Effector memory CD4-positive, alpha-beta T cell (primary cell): ENCODE data around the gene SGK2.
"Not testable (repeated sequence)": the region's sequence is repeated elsewhere in the genome, so short reads cannot be mapped to it uniquely, and the experiment has no call there.

Experiments used
- DNase-seq, 3 donors: peaks; one replicate each; pipeline ENCODE4 v3.0.0-alpha.2; 2020
- H3K27ac ChIP-seq: 2 replicates; pipeline ENCODE4 v1.7.0; 2013; ENCODE audit warnings: mild to moderate bottlenecking, low read length, moderate library complexity; ENCODE audit not compliant: insufficient read depth, poor library complexity, severe bottlenecking
- H3K27me3 ChIP-seq: replicated peaks from 2 replicates; pipeline ENCODE4 v1.7.0; 2013; ENCODE audit warnings: mild to moderate bottlenecking, low read length; ENCODE audit not compliant: insufficient read depth, control insufficient read depth, poor library complexity, severe bottlenecking
- H3K36me3 ChIP-seq: 2 replicates; pipeline ENCODE4 v1.7.0; 2013; ENCODE audit warnings: mild to moderate bottlenecking, low read length, moderate library complexity; ENCODE audit not compliant: control insufficient read depth, insufficient read depth
- H3K4me1 ChIP-seq: 2 replicates; pipeline ENCODE4 v1.7.0; 2013; ENCODE audit warnings: low read length, mild to moderate bottlenecking; ENCODE audit not compliant: control insufficient read depth, insufficient read depth, poor library complexity, severe bottlenecking
- H3K4me3 ChIP-seq: 2 replicates; pipeline ENCODE4 v1.7.0; 2013; ENCODE audit warnings: low read length, low read depth, mild to moderate bottlenecking; ENCODE audit not compliant: insufficient read depth, poor library complexity, severe bottlenecking
- H3K9me3 ChIP-seq: 2 replicates; pipeline ENCODE4 v1.7.0; 2013; ENCODE audit warnings: mild to moderate bottlenecking, low read length, moderate library complexity; ENCODE audit not compliant: control insufficient read depth

Gene SGK2

DNA sequence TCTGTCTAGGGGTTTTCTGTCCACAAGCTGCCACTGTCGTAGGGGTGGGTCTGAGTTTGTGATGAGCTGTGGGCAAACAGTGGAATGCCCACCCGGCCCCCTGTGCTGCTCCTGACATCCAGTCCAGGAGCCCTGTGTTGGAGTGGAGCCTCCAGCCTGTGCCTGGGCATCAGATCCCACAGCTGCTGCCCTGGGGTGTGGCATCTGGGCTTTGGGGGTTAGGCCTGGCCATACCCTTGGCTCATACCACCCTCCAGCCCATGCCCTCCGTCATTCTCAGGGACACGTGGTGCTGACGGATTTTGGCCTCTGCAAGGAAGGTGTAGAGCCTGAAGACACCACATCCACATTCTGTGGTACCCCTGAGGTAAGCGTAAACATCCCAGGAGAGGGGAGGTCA is 12.9 kb downstream of the SGK2 start:
- H3K36me3 ChIP-seq, result no peaks in the 10 kb centered on the region
- no peaks in the 10 kb centered on the region for H3K27me3 ChIP-seq
- no peak overlapping the region for H3K27ac ChIP-seq
- H3K4me1 ChIP-seq, result no peaks in the 10 kb centered on the region
- no peak overlapping the region for H3K4me3 ChIP-seq
- no peak for DNase-seq
- no peaks in the 10 kb centered on the region for H3K9me3 ChIP-seq

- H3K27me3 ChIP-seq, result no peaks in the 10 kb centered on the region
- H3K4me3 ChIP-seq, result no peak overlapping the region
- DNase-seq, result no peak
- H3K27ac ChIP-seq, result no peak overlapping the region
- H3K36me3 ChIP-seq, result no peaks in the 10 kb centered on the region
- no peaks in the 10 kb centered on the region for H3K9me3 ChIP-seq
- no peaks in the 10 kb centered on the region for H3K4me1 ChIP-seq
These were observed 14.1 kb downstream of the SGK2 start for GRCh38 chr20:43572891-43573290.

DNA sequence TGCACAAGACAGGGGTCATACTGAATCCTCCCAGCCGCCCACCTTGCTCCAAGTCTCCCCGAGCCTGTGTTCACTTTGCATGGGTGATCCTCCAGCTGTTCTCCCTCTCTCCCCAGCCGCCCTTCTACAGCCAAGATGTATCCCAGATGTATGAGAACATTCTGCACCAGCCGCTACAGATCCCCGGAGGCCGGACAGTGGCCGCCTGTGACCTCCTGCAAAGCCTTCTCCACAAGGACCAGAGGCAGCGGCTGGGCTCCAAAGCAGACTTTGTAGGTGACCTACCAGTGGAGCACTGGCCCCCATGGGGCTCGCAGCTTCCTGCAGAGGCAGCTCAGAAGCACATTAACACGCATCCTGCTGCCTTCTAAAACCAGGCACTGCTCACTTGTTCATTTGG is 17.3 kb downstream of the SGK2 start:
- Histone ChIP-seq H3K36me3 (no peaks in the 10 kb centered on the region), H3K27ac (no peak overlapping the region), H3K4me3 (no peak overlapping the region), H3K27me3 (no peaks in the 10 kb centered on the region), H3K4me1 (no peaks in the 10 kb centered on the region), H3K9me3 (no peaks in the 10 kb centered on the region)
- no peak for DNase-seq

- no peak overlapping the region for H3K4me3 ChIP-seq
- no peaks in the 10 kb centered on the region for H3K4me1 ChIP-seq
- H3K27ac ChIP-seq, result no peak overlapping the region
- no peaks in the 10 kb centered on the region for H3K36me3 ChIP-seq
- DNase-seq, result no peak
- no peaks in the 10 kb centered on the region for H3K9me3 ChIP-seq
- no peaks in the 10 kb centered on the region for H3K27me3 ChIP-seq
These were observed 21.3 kb downstream of the SGK2 start for GRCh38 chr20:43579861-43580793.

DNA sequence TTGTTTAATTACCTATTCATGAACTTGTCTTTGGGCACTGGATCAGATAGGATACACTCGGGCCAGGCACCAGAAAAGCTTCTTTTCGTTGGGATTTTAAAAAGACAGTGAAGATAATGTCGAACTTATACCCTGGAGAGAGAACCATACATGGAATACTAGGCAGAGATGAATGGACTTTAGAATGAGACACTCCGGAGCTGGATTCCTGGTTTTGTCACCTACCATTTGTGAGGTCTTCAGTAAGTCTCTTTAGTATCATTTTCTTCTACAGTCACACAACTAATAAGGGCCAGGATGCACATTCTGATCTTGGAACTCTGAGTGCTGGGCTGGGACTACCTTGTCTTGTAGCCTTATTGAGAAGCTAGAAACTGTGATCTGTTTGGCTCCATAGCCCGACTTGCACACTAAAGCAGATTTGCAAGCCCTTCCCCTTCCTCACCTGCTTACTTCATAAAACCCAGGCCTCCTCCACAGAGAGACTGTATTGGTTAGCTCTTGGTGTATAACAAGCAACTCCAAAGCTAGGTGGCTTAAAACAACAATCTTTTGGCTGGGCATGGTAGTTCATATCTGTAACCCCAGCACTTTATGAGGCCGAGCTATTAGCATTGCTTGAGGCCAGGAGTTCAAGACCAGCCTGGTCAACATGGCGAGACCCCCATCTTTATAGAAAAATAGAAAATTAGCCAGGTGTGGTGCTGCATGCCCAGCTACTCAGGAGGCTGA is 24.5 kb downstream of the SGK2 start:
- Histone ChIP-seq H3K4me1 (no peaks in the 10 kb centered on the region), H3K27ac (no peak overlapping the region), H3K36me3 (no peaks in the 10 kb centered on the region), H3K27me3 (no peaks in the 10 kb centered on the region), H3K9me3 (no peaks in the 10 kb centered on the region), H3K4me3 (no peak overlapping the region)
- DNase-seq, result no peak

DNA sequence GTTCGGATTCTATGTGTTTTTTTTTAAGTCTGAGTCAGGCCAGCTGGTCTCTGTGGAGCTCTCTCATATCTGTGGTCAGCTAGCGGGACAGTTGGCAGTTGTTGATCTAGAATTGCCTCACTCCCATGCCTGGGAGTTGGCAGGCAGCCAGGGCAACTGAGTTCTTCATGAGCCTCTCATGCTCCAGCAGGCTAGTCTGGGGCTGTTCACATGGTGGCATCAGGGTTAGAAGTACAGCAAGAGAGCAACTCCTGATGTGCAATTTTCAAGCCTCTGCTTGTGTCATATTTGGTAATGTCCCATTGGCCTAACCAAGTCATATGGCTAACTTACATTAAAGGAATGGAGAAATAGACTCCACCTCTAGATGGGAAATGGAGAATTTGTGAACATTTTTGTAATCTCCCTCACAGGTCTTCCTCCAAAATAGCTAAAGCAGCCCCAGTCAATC is 25.2 kb downstream of the SGK2 start:
- DNase-seq, result no peak
- Histone ChIP-seq H3K4me3 (no peak overlapping the region), H3K27ac (no peak overlapping the region), H3K27me3 (no peaks in the 10 kb centered on the region), H3K36me3 (no peaks in the 10 kb centered on the region), H3K9me3 (no peaks in the 10 kb centered on the region), H3K4me1 (no peaks in the 10 kb centered on the region)

DNA sequence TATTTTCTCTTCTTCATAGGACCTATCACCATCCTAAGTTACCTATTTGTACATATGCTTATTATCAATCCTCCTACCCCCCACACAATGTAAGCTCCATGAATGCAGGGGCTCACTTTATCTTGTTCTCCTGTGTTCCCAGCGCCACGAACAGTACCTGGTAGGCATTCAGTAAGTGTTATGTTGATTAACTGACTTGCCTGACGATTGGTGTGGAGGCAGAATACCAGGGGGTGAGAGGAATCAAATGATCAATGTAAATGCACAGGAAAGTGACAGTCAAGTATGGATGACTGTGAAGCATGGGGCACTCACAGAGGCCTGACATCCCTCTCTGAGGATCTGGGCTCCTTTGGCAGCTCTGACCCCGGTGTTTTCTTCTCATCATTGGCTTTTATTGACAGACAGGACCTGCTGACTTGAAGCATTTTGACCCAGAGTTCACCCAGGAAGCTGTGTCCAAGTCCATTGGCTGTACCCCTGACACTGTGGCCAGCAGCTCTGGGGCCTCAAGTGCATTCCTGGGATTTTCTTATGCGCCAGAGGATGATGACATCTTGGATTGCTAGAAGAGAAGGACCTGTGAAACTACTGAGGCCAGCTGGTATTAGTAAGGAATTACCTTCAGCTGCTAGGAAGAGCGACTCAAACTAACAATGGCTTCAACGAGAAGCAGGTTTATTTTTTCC is 25.8 kb downstream of the SGK2 start:
- Histone ChIP-seq H3K4me3 (no peak overlapping the region), H3K36me3 (no peaks in the 10 kb centered on the region), H3K4me1 (no peaks in the 10 kb centered on the region), H3K27me3 (no peaks in the 10 kb centered on the region), H3K9me3 (no peaks in the 10 kb centered on the region), H3K27ac (no peak overlapping the region)
- no peak for DNase-seq

GRCh38 chr20:43586641-43587040 is 27.8 kb downstream of the SGK2 start:
- no peak for DNase-seq
- Histone ChIP-seq H3K36me3 (no peaks in the 10 kb centered on the region), H3K4me1 (peaks cover 3% of the 10 kb centered on the region), H3K9me3 (no peaks in the 10 kb centered on the region), H3K27me3 (no peaks in the 10 kb centered on the region), H3K27ac (no peak overlapping the region), H3K4me3 (no peak overlapping the region)

GRCh38 chr20:43588526-43588925 is 29.7 kb downstream of the SGK2 start:
- H3K9me3 ChIP-seq, H3K36me3 ChIP-seq, H3K4me1 ChIP-seq: not testable (repeated sequence)

DNA sequence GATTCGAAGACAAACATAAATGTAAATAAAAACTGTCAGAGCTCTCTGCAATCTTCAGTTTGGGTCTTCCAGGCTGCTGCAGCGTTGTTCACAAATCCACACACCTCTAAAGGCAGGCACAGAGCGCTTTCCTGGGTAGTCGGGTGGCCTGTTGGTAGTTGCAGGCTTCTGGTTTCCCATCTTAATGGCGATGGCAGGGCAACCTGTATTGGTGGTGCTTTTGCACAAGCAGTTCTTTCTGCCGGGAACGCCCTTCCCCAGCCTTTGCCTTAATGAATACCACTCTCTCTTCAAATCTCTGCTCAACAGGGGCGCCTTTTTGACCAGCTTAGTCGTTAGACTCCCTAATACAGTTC is 31.2 kb downstream of the SGK2 start:
- no peak for DNase-seq
- H3K4me1 ChIP-seq, result peaks cover 3% of the 10 kb centered on the region
- no peaks in the 10 kb centered on the region for H3K36me3 ChIP-seq
- no peaks in the 10 kb centered on the region for H3K9me3 ChIP-seq
- peak overlapping the region; percentile 76 for H3K27ac ChIP-seq
- H3K4me3 ChIP-seq, result peak overlapping the region; percentile 62
- no peaks in the 10 kb centered on the region for H3K27me3 ChIP-seq

More at GRCh38 chr20:43588526-43588925, 29.7 kb downstream of the SGK2 start:
- DNase-seq, H3K27me3 ChIP-seq, H3K27ac ChIP-seq, H3K4me3 ChIP-seq: not testable (repeated sequence)
